ENCODE data around the gene MAGI2.
"Not testable (repeated sequence)": the region's sequence is repeated elsewhere in the genome, so short reads cannot be mapped to it uniquely, and the experiment has no call there.

MAGI2 gene

GRCh38 chr7:78260826-78261225 is 1192.6 kb downstream of the MAGI2 start:
- FAIRE-seq = no peak
- no peak for DNase-seq (ENCODE audit: extremely low spot score, insufficient read length, low read depth)

- DNase-seq (ENCODE audit: extremely low spot score, insufficient read length, low read depth) = no peak
- FAIRE-seq = no peak
Measured at GRCh38 chr7:78254726-78255055, 1198.8 kb downstream of the MAGI2 start.

- no peak for FAIRE-seq
- no peak for DNase-seq (ENCODE audit: extremely low spot score, insufficient read length, low read depth)
Measured at GRCh38 chr7:78253850-78254725, 1199.4 kb downstream of the MAGI2 start.

GRCh38 chr7:78248867-78249266 is 1204.6 kb downstream of the MAGI2 start:
- FAIRE-seq = no peak
- DNase-seq (ENCODE audit: extremely low spot score, insufficient read length, low read depth) = no peak

GRCh38 chr7:78247910-78248689 is 1205.4 kb downstream of the MAGI2 start:
- FAIRE-seq = no peak
- DNase-seq (ENCODE audit: extremely low spot score, insufficient read length, low read depth) = no peak

GRCh38 chr7:78240179-78240578 is 1213.3 kb downstream of the MAGI2 start:
- DNase-seq (ENCODE audit: extremely low spot score, insufficient read length, low read depth); FAIRE-seq: not testable (repeated sequence)

GRCh38 chr7:78234634-78235033 is 1218.8 kb downstream of the MAGI2 start:
- no peak for DNase-seq (ENCODE audit: extremely low spot score, insufficient read length, low read depth)
- FAIRE-seq = no peak

GRCh38 chr7:78232806-78233205 is 1220.7 kb downstream of the MAGI2 start:
- no peak for FAIRE-seq
- no peak for DNase-seq (ENCODE audit: extremely low spot score, insufficient read length, low read depth)

- DNase-seq (ENCODE audit: extremely low spot score, insufficient read length, low read depth) (no peak), FAIRE-seq (no peak)
Measured at GRCh38 chr7:78226059-78226719, 1227.3 kb downstream of the MAGI2 start.

- DNase-seq (ENCODE audit: extremely low spot score, insufficient read length, low read depth) (no peak), FAIRE-seq (no peak)
Measured at GRCh38 chr7:78225534-78225933, 1227.9 kb downstream of the MAGI2 start.

GRCh38 chr7:78224923-78225322 is 1228.5 kb downstream of the MAGI2 start:
- no peak for DNase-seq (ENCODE audit: extremely low spot score, insufficient read length, low read depth)
- FAIRE-seq = no peak

- no peak for FAIRE-seq
- no peak for DNase-seq (ENCODE audit: extremely low spot score, insufficient read length, low read depth)
Measured at GRCh38 chr7:78223598-78223997, 1229.9 kb downstream of the MAGI2 start.

GRCh38 chr7:78222001-78222751 is 1231.3 kb downstream of the MAGI2 start:
- DNase-seq (ENCODE audit: extremely low spot score, insufficient read length, low read depth) = no peak
- no peak for FAIRE-seq

- no peak for FAIRE-seq
- DNase-seq (ENCODE audit: extremely low spot score, insufficient read length, low read depth) = no peak
Measured at GRCh38 chr7:78220754-78221153, 1232.7 kb downstream of the MAGI2 start.

- no peak for FAIRE-seq
- no peak for DNase-seq (ENCODE audit: extremely low spot score, insufficient read length, low read depth)
Measured at GRCh38 chr7:78218876-78219275, 1234.6 kb downstream of the MAGI2 start.

- no peak for FAIRE-seq
- no peak for DNase-seq (ENCODE audit: extremely low spot score, insufficient read length, low read depth)
Measured at GRCh38 chr7:78218051-78218450, 1235.4 kb downstream of the MAGI2 start.

GRCh38 chr7:78215199-78215598 is 1238.3 kb downstream of the MAGI2 start:
- FAIRE-seq (no peak), DNase-seq (ENCODE audit: extremely low spot score, insufficient read length, low read depth) (no peak)

- no peak for FAIRE-seq
- DNase-seq (ENCODE audit: extremely low spot score, insufficient read length, low read depth) = no peak
Measured at GRCh38 chr7:78213402-78213801, 1240.1 kb downstream of the MAGI2 start.

GRCh38 chr7:78212476-78213060 is 1240.9 kb downstream of the MAGI2 start:
- FAIRE-seq (no peak), DNase-seq (ENCODE audit: extremely low spot score, insufficient read length, low read depth) (no peak)

- FAIRE-seq = no peak
- no peak for DNase-seq (ENCODE audit: extremely low spot score, insufficient read length, low read depth)
Measured at GRCh38 chr7:78207269-78207668, 1246.2 kb downstream of the MAGI2 start.

Measured in GM18507 (cell line).